Uterus (tissue), 4 donors: ENCODE measurements around the gene CHRNB1. TPM values are rescaled to one million over a fixed set of nuclear protein-coding genes. Genes with fewer than 3 reads are reported as not detected.
A peak's percentile ranks its signal among the peaks of the same experiment; 100 is the strongest.

Source experiments
- DNase-seq, 2 donors: peaks; one replicate each; pipeline ENCODE4 v3.0.0-alpha.2; 2019 to 2020
- H3K27ac ChIP-seq, 2 donors: fragments of 200-600 bp; sonication (generic); 1 replicate in 1 of 2; 2 replicates in 1 of 2; pipeline ENCODE4 v1.5.1; 2016 to 2018
- H3K27me3 ChIP-seq, 2 donors: fragments of 200-600 bp; sonication (generic); one replicate each; pipeline ENCODE4 v1.5.1; 2018 to 2019; ENCODE audit warnings: control low read depth in 1 of 2
- H3K36me3 ChIP-seq, 2 donors: fragments of 200-600 bp; sonication (generic); one replicate each; pipeline ENCODE4 v1.5.1; 2019; ENCODE audit warnings: control low read depth in 1 of 2
- H3K4me1 ChIP-seq, 2 donors: fragments of 200-600 bp; sonication (generic); one replicate each; pipeline ENCODE4 v1.5.1; 2018 to 2019; ENCODE audit warnings: control low read depth in 1 of 2
- H3K4me3 ChIP-seq, 2 donors: fragments of 200-600 bp; sonication (generic); 1 replicate in 1 of 2; 2 replicates in 1 of 2; pipeline ENCODE4 v1.5.1; 2018 to 2019; ENCODE audit warnings: mild to moderate bottlenecking in 1 of 2
- H3K9me3 ChIP-seq, 2 donors: fragments of 200-600 bp; sonication (generic); one replicate each; pipeline ENCODE4 v1.5.1; 2019; ENCODE audit warnings: control low read depth in 1 of 2
- POLR2A ChIP-seq, 2 donors: fragments of 450-650 bp; IDR thresholded peaks; one replicate each; pipeline ENCODE4 v1.6.1; 2016; ENCODE audit warnings: antibody characterized with exemption in 2 of 2, mild to moderate bottlenecking in 1 of 2, moderate library complexity in 1 of 2
- intact Hi-C: fragments of 100-400 bp; cut with DNase I; formaldehyde crosslinking; loops from one replicate; pipeline ENCODE4 v1.15.1; 2023; ENCODE audit warnings: low total_unique reads
- total RNA-seq, 4 donors: library from RNA; depleted of rRNA in 3 of 4; stranded (reverse); fragments of >200 nt in 3 of 4; gene quantifications; one replicate each; pipeline versions ENCODE4 v1.1.0 to v1.2.4, GENCODE V29; 2014 to 2023
- TF ChIP-seq, protein P1 (sequence below), 4 experiments: fragments of 200-600 bp in 2 of 4; fragments of 450-650 bp in 2 of 4; sonication (generic) in 2 of 4; IDR thresholded peaks; one replicate each; pipeline ENCODE4 v1.5.1; 2016 to 2019; ENCODE audit warnings: antibody characterized with exemption in 4 of 4, mild to moderate bottlenecking in 2 of 4, moderate library complexity in 1 of 4
- donor health status: DM: yes; HTN: yes; CAD: no.

Gene CHRNB1
- total RNA-seq, 4 donors from 2014 or later: 3.2 to 16.9 (median 10.9) TPM

DNA sequence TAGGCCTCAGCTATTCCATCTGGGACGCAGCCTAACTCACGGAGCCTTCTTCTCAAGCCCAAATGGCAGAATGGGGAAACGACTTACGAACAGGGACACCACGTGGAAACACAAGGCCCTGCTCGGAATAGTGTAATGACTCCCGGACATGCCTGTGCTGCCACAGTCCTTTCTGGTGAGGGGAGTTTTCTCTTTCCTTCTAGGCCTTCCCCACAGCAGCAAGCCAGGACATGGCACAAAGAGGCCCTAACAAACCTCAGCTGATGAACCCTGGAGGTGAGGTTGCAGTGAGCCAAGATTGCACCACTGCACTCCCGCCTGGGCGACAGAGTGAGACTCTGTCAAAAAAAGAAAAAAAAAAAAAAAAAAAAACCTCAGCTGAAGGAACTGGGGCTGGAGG lies 19.2 kb downstream of the CHRNB1 start:
- no peak for TF ChIP-seq POLR2A (IDR thresholded peaks at IDR 0.05)
- TF ChIP-seq, protein P1, sequence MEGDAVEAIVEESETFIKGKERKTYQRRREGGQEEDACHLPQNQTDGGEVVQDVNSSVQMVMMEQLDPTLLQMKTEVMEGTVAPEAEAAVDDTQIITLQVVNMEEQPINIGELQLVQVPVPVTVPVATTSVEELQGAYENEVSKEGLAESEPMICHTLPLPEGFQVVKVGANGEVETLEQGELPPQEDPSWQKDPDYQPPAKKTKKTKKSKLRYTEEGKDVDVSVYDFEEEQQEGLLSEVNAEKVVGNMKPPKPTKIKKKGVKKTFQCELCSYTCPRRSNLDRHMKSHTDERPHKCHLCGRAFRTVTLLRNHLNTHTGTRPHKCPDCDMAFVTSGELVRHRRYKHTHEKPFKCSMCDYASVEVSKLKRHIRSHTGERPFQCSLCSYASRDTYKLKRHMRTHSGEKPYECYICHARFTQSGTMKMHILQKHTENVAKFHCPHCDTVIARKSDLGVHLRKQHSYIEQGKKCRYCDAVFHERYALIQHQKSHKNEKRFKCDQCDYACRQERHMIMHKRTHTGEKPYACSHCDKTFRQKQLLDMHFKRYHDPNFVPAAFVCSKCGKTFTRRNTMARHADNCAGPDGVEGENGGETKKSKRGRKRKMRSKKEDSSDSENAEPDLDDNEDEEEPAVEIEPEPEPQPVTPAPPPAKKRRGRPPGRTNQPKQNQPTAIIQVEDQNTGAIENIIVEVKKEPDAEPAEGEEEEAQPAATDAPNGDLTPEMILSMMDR (IDR thresholded peaks at IDR 0.05): no peak
- Histone ChIP-seq H3K9me3 (no peaks in the 10 kb centered on the region), H3K36me3 (no peaks in the 10 kb centered on the region), H3K27me3 (no peaks in the 10 kb centered on the region), H3K27ac (no peak overlapping the region), H3K4me1 (peaks cover 6 to 8% of the 10 kb centered on the region in 2 donors), H3K4me3 (no peak overlapping the region)
- DNase-seq: no peak
- intact Hi-C loops: no loop called here

DNA sequence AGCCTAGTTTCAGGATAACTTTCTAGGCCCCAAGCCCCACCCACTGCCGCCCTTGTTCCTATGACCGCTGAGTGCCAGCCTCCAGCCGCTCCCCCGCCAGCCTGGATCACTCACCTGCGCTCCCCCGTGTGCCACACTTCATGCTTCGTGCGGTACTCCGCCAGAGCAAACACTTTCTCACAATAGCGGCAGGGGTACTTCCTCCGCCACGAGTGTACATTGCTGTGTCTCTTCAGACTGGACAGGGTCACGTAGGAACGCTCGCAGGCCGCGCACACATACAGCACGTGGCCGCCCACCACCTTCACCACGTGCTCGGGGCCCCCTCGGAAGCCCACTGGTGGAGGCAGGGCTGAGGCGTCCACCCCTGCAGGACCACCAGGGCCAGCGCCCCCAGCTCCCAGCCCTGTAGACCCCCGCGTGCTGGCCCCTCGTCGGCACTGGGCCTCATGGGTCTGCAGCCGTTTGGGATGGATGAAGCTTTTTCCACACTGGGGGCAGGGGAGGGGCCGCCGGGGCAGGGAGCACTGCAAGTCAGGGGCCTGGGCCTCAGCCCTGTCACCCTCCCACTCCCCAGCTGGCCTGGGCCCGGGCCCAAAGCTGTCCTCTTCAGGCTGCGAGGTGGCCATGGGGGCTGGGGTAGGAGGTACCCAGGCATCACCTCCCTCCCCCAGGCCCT lies 20.9 kb downstream of the CHRNB1 start:
- Histone ChIP-seq H3K9me3 (no peaks in the 10 kb centered on the region), H3K4me1 (peaks cover 6 to 8% of the 10 kb centered on the region in 2 donors), H3K4me3 (no peak overlapping the region), H3K36me3 (no peaks in the 10 kb centered on the region), H3K27me3 (no peaks in the 10 kb centered on the region), H3K27ac (peak overlapping the region; percentile 59 to 62)
- intact Hi-C loops: no loop called here
- peak in 1 of 2 donors; percentile 24 for DNase-seq
- TF ChIP-seq POLR2A (IDR thresholded peaks at IDR 0.05): no peak
- TF ChIP-seq, protein P1 (IDR thresholded peaks at IDR 0.05): no peak

DNA sequence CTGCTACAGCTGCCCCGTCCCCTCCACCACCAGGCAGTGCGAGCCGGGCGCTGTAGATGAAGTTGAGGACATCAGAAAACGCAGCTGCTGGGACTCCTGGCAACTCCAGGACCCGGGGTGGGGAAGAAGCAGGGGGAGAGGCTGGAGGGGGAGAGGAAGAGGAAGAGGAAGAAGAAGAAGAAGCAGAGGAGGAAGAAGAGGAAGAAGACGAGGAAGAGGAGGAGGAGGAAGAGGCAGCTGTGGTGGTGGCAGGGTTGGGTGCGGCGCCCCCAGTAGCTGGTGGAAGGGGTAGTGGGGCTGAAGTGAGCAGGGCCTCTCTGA lies 21.4 kb downstream of the CHRNB1 start:
- no peaks in the 10 kb centered on the region for H3K9me3 ChIP-seq
- H3K36me3 ChIP-seq: no peaks in the 10 kb centered on the region
- intact Hi-C loops: no loop called here

DNA sequence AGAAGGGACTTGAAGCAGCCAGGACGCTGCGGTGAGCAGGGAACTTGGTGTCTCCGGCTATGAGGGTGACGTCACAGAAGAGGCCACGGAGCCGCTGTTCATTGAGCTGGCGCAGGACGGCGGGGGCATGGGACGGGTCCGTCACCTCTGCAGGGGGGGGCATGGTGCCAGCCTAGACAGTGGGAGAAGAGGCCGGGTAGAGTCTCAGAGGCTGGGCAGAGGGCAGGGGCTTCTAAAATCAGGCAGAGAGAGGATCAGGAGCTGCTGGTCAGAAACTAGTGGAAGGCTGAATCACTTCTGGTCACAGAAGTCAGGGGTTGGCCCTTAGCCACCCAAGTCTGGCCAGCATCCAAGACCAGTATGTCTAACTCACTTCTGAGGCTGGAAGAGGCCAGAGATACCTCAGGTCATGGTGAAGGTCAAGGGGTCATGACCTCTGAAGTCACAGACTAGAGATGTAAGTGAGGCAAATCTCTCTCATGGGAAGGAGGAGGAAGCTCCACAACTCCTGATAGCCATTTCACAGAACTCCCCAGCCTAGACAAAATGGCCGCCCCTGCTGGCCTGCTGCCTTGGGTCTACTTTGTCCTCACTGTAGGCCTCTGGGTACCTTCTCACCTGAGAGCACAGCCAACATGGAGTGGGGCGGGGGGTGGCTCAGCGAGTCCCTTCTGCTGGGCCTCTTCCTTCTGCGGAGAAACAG lies 21.9 kb downstream of the CHRNB1 start:
- DNase-seq: peak; percentile 85 to 86
- no peaks in the 10 kb centered on the region for H3K9me3 ChIP-seq
- TF ChIP-seq POLR2A (IDR thresholded peaks at IDR 0.05): no peak
- TF ChIP-seq, protein P1 (IDR thresholded peaks at IDR 0.05): no peak
- no peaks in the 10 kb centered on the region for H3K27me3 ChIP-seq
- no peak overlapping the region for H3K4me3 ChIP-seq
- H3K27ac ChIP-seq: peak overlapping the region; percentile 59 to 62
- H3K4me1 ChIP-seq: peaks cover 6 to 8% of the 10 kb centered on the region in 2 donors
- H3K36me3 ChIP-seq: no peaks in the 10 kb centered on the region
- intact Hi-C loops: no loop called here

More for the DNA sequence above, 21.4 kb downstream of the CHRNB1 start:
- Histone ChIP-seq H3K27me3 (no peaks in the 10 kb centered on the region), H3K4me3 (no peak overlapping the region), H3K4me1 (peaks cover 6 to 8% of the 10 kb centered on the region in 2 donors), H3K27ac (peak overlapping the region; percentile 59 to 62)
- no peak for TF ChIP-seq POLR2A (IDR thresholded peaks at IDR 0.05)
- TF ChIP-seq, protein P1 (IDR thresholded peaks at IDR 0.05): no peak
- DNase-seq: no peak

DNA sequence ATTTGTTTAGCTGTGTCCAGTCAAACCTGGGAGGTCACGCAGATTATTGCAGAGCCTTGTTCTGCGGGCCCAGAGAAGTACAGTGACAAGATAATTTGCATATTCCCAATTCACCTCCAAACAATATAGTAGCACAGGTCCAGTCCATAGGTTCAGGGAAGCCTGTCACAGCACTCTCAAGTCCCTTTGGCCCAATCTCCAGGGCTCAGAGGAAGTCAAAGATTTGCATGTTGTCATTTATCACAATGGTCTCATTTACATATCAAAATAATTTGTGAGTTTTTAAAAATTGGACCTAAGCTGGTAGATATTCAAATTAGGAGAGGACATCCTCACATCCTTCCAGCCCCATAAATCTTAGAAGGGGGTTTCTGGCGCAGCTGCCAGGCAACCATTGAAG lies 22.6 kb downstream of the CHRNB1 start:
- H3K36me3 ChIP-seq: no peaks in the 10 kb centered on the region
- intact Hi-C loops: no loop called here
- H3K4me1 ChIP-seq: peaks cover 6 to 8% of the 10 kb centered on the region in 2 donors
- no peaks in the 10 kb centered on the region for H3K27me3 ChIP-seq
- DNase-seq: no peak
- H3K4me3 ChIP-seq: no peak overlapping the region
- H3K9me3 ChIP-seq: no peaks in the 10 kb centered on the region
- H3K27ac ChIP-seq: peak overlapping the region; percentile 59 to 62
- TF ChIP-seq POLR2A (IDR thresholded peaks at IDR 0.05): no peak
- TF ChIP-seq, protein P1 (IDR thresholded peaks at IDR 0.05): no peak
